Epithelial cell of prostate (primary cell): ENCODE results near the gene GPR6.

Experiments
- DNase-seq: peaks from one replicate; pipeline ENCODE4 v3.0.0-alpha.2; 2011; ENCODE audit warnings: low read depth, low spot score
- H3K27ac ChIP-seq: fragments of 450-650 bp; 2 replicates; pipeline ENCODE4 v1.5.1; 2017; ENCODE audit warnings: mild to moderate bottlenecking

The GPR6 gene

GRCh38 chr6:109991201-109992101 lies 13.3 kb downstream of the GPR6 start:
- no peak overlapping the region for H3K27ac ChIP-seq
- DNase-seq = no peak

DNA sequence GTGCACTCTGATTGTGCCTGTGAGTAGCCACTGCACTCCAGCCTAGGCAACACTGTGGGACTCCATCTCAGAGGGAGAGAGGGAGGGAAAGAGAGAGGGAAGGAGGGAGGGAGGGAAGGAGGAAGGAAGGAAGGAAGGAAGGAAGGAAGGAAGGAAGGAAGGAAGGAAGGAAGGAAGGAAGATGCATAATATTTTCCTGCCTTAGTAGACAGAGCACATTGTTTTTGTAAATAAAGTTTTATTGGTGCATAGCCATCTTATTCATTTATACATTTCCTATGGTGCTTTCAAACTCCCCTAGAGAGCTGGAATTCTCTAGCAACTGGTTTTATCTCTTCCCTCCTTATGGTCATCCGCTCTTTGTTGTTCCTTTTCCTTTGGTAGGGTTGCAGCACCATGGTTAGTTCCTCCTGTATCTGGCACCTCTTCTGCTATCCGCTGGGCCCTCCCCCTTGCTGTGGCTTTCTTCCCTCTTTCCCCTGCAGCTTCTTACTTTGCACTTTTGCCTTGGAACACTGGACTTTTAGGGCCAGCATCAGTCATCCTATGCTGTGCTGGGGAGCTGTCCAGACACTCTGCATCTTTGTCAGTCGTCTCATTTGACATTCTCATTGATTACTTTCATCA lies 20.2 kb downstream of the GPR6 start:
- no peak for DNase-seq
- H3K27ac ChIP-seq = no peak overlapping the region

GRCh38 chr6:109999740-110000139 lies 21.6 kb downstream of the GPR6 start:
- DNase-seq = no peak
- H3K27ac ChIP-seq = no peak overlapping the region

GRCh38 chr6:110002676-110003075 lies 24.6 kb downstream of the GPR6 start:
- no peak overlapping the region for H3K27ac ChIP-seq
- DNase-seq = no peak

DNA sequence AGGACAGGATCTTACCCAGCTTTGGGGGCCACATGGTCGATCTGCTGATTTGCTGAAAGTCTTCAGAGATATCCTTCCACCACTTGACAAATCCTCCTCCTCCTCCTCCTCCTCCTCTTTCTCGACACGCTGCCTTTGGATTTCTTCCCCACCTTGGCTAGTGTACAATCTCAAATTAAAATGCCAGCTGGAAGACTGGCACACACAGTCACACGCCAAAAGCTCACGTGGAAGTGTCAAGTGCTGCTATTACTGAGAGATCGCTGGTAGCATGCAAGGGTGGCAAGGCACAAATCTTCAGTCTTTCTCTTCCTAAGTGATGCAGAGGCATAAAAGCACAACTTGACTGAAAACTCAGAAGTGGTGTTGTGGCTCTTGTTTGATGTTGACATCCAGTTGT lies 35.3 kb downstream of the GPR6 start:
- DNase-seq = no peak
- H3K27ac ChIP-seq = no peak overlapping the region

DNA sequence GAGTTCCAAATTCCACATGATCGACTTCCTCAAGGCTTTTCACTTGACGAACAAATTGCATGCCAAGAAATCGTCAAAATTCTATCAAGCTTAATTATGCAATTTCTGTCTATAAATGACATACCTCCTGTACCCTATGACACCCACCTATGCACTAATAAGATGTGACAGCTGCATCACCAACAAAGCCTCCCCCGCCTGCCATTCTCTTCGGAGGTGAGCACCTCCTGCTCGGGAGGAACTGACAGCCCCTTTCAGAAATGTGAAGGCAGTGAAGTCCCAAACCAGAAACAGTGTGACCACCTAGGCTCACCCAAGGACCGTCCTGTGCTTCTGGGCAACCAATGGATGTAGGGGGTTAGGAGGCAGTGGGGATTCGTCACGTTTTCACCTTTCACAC lies 37.1 kb downstream of the GPR6 start:
- no peak for DNase-seq
- no peak overlapping the region for H3K27ac ChIP-seq

- H3K27ac ChIP-seq = no peak overlapping the region
- DNase-seq = no peak
Measured at GRCh38 chr6:110017306-110017705, 39.2 kb downstream of the GPR6 start.

DNA sequence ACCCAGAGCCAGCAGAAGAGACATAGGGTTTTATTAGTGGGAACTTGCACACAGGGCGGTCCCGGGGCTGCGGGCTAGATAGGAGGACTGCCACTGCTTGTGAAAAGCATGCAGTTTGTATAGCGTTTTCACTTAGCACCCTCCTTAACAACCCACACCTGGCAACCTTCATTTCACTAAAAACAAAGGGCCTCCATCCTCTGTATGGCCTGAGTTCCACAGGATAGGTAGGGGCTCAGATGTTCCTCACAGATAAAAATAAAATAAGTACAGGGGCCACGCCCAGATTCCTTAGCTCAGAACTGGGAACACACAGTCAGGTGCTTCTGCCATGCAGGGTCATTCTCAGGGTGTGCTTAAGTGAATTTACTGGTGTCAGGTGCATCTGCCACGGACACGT lies 39.8 kb downstream of the GPR6 start:
- H3K27ac ChIP-seq = no peak overlapping the region
- no peak for DNase-seq

GRCh38 chr6:110018486-110018885 lies 40.4 kb downstream of the GPR6 start:
- DNase-seq = no peak

GRCh38 chr6:110020888-110021287 lies 42.8 kb downstream of the GPR6 start:
- no peak for DNase-seq
- no peak overlapping the region for H3K27ac ChIP-seq

More at GRCh38 chr6:110018486-110018885, 40.4 kb downstream of the GPR6 start:
- no peak overlapping the region for H3K27ac ChIP-seq

GRCh38 chr6:110029144-110029543 lies 51.0 kb downstream of the GPR6 start:
- no peak overlapping the region for H3K27ac ChIP-seq
- no peak for DNase-seq
